Measurements from ENCODE around the gene PBX1. TPM values are rescaled to one million over a fixed set of nuclear protein-coding genes. Genes with fewer than 3 reads are reported as not detected.

Gene PBX1
- total and polyA plus RNA-seq, 2 of the 4 experiments (the other 2 are of a cell fraction), result 13.9 to 17.9 TPM

GRCh38 chr1:164790081-164790480 is 231.1 kb downstream of the PBX1 start (continued):
- TF ChIP-seq, protein P1, sequence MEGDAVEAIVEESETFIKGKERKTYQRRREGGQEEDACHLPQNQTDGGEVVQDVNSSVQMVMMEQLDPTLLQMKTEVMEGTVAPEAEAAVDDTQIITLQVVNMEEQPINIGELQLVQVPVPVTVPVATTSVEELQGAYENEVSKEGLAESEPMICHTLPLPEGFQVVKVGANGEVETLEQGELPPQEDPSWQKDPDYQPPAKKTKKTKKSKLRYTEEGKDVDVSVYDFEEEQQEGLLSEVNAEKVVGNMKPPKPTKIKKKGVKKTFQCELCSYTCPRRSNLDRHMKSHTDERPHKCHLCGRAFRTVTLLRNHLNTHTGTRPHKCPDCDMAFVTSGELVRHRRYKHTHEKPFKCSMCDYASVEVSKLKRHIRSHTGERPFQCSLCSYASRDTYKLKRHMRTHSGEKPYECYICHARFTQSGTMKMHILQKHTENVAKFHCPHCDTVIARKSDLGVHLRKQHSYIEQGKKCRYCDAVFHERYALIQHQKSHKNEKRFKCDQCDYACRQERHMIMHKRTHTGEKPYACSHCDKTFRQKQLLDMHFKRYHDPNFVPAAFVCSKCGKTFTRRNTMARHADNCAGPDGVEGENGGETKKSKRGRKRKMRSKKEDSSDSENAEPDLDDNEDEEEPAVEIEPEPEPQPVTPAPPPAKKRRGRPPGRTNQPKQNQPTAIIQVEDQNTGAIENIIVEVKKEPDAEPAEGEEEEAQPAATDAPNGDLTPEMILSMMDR (conservative IDR thresholded peaks at IDR 0.05; ENCODE audit: low read depth, low read length), result no peak
- TF ChIP-seq POLR2A (IDR thresholded peaks at IDR 0.05; ENCODE audit: low read depth, low read length), result no peak
- no peak for TF ChIP-seq NFE2L2 (IDR thresholded peaks at IDR 0.05; ENCODE audit: low read depth, low read length)

DNA sequence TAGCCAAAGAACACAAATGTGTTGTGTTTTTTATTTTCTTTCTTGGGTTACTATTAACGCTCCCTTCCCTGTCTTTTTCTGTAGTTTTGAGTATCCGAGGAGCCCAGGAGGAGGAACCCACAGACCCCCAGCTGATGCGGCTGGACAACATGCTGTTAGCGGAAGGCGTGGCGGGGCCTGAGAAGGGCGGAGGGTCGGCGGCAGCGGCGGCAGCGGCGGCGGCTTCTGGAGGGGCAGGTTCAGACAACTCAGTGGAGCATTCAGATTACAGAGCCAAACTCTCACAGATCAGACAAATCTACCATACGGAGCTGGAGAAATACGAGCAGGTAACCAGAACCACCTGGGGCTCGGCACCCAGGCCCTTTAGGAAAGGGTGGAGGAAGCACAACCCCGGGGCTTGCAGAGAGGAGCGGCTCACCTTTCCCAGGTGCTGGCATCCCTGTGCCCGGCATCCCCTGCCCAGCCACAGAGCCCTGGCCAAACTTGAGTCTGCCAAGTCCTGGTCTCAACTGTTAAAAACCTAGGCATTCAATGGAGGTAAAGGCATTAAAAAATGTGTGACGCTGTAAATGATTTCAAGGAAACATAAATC is 233.5 kb downstream of the PBX1 start:
- Histone ChIP-seq H3K4me3 (ENCODE audit: insufficient read depth, low read depth, low read length) (no peak overlapping the region), H2AK5ac (ENCODE audit: low read depth, low read length) (no peak overlapping the region), H2BK120ac (ENCODE audit: low read depth, low read length) (no peak overlapping the region), H3K56ac (ENCODE audit: extremely low read depth, insufficient read depth, low read length) (no peak overlapping the region), H3K4me2 (ENCODE audit: low read depth, low read length) (no peak overlapping the region), H3K4ac (ENCODE audit: low read depth, low read length) (no peak overlapping the region), H3K4me1 (ENCODE audit: control insufficient read depth, insufficient read depth, low read length) (peaks cover 3% of the 10 kb centered on the region; the same call in 1 of the 2 replicates), H3K14ac (replicated peaks; ENCODE audit: low read depth, low read length) (no peak overlapping the region), H3K18ac (ENCODE audit: low read depth, low read length) (no peak overlapping the region), H2BK15ac (ENCODE audit: low read depth, low read length) (no peak overlapping the region), H3K79me1 (ENCODE audit: low read depth in 1 of 2, low read length in 2 of 2) (peaks cover 0 to 7% of the 10 kb centered on the region in 2 experiments; a peak in 1 of 4 replicates), H3K27ac (ENCODE audit: insufficient read depth, low read length) (no peak overlapping the region), H4K91ac (ENCODE audit: insufficient read depth, low read depth, low read length) (no peak overlapping the region), H3K9ac (ENCODE audit: low read depth, low read length) (no peak overlapping the region), H3K36me3 (ENCODE audit: control insufficient read depth, insufficient read depth, low read length) (peaks cover 8% of the 10 kb centered on the region), H4K5ac (ENCODE audit: low read depth, low read length) (no peak overlapping the region), H4K8ac (ENCODE audit: low read depth in 2 of 2, low read length in 2 of 2) (no peak overlapping the region), H2BK20ac (ENCODE audit: low read depth, low read length) (no peak overlapping the region), H3K9me3 (ENCODE audit: control insufficient read depth, insufficient read depth, low read length) (no peaks in the 10 kb centered on the region), H4K20me1 (ENCODE audit: insufficient read depth, low read length) (no peaks in the 10 kb centered on the region; the same call in 1 of the 2 replicates), H2AFZ (replicated peaks; ENCODE audit: low read length, poor library complexity) (no peak overlapping the region), H3K27me3 (ENCODE audit: control insufficient read depth, insufficient read depth, low read length) (no peaks in the 10 kb centered on the region), H2BK5ac (ENCODE audit: low read depth, low read length, poor library complexity, severe bottlenecking) (no peak overlapping the region), H2AK9ac (replicated peaks; ENCODE audit: low read depth, low read length, poor library complexity) (no peak overlapping the region), H3K9me1 (ENCODE audit: insufficient read depth, low read length) (peaks cover 4% of the 10 kb centered on the region), H3K23ac (ENCODE audit: low read depth, low read length) (no peak overlapping the region)
- no TSS peak for BruUV-seq (replicated peaks)
- DNase-seq, result no peak
- WGBS, 2 experiments (ENCODE audit: extremely low coverage in 2 of 2, insufficient read length in 1 of 2), result 100% methylated on average over 2 of the region's 21 CpGs; no CpG with 5 or more reads in 1 of the 2 experiments
- intact Hi-C loops (cut with micrococcal nuclease) (no loop called here), in situ Hi-C loops (cut with MboI; ENCODE audit: low sequenced_read_pairs) (no loop called here), dilution Hi-C loops (cut with HindIII; ENCODE audit: low sequenced_read_pairs, unreplicated experiment) (no loop called here)
- POLR2A ChIA-PET (ENCODE audit: unreplicated experiment), result interaction anchor here (0.6 kb wide), 1 partner anchor 20 kb away, joined by 3 read pairs; no protein-coding TSS in a partner anchor
- CTCF ChIA-PET, result no interaction called here
- no peak for ATAC-seq (ENCODE audit: low read depth)
- TF ChIP-seq CEBPB (IDR thresholded peaks at IDR 0.05; ENCODE audit: low read depth, low read length) (no peak), MXI1 (IDR thresholded peaks at IDR 0.05; ENCODE audit: borderline replicate concordance, low read depth, low read length) (no peak), MAZ (IDR thresholded peaks at IDR 0.05; ENCODE audit: borderline replicate concordance, low read depth, low read length) (no peak), CHD1 (IDR thresholded peaks at IDR 0.05; ENCODE audit: low read depth, low read length) (no peak), NFE2L2 (IDR thresholded peaks at IDR 0.05; ENCODE audit: low read depth, low read length) (no peak), BHLHE40 (IDR thresholded peaks at IDR 0.05; ENCODE audit: low read depth, low read length) (no peak), SMC3 (IDR thresholded peaks at IDR 0.05; ENCODE audit: low read depth, low read length) (no peak), FOS (IDR thresholded peaks at IDR 0.05; ENCODE audit: low read depth, low read length) (no peak), POLR2A (IDR thresholded peaks at IDR 0.05; ENCODE audit: low read depth, low read length) (no peak), RCOR1 (IDR thresholded peaks at IDR 0.05; ENCODE audit: insufficient replicate concordance, low read length) (no peak)
- TF ChIP-seq, protein P1 (conservative IDR thresholded peaks at IDR 0.05; ENCODE audit: low read depth, low read length), result no peak
